PC-3 (cell line): ENCODE measurements around the gene KRTAP1-5. TPM values are rescaled to one million over a fixed set of nuclear protein-coding genes. Genes with fewer than 3 reads are reported as not detected.

ENCODE experiments used
- ATAC-seq: fragments of 200-7000 bp; cut with Tn5 transposase; 2 replicates; pipeline ENCODE4 v1.9.1; 2020; ENCODE audit warnings: mild to moderate bottlenecking, moderate library complexity
- BruUV-seq: library from RNA; stranded (reverse); fragments of 400-500 nt; replicated peaks from 2 replicates; lab custom pipeline; 2021; lab: Mats Ljungman, UMichigan
- CTCF ChIA-PET: fragments of 300-600 bp; sonication (Branson Sonifier 250); formaldehyde crosslinking; loops from one replicate; lab custom pipeline; 2022; ENCODE audit warnings: antibody characterized with exemption; lab: Charles Lee
- POLR2A ChIA-PET: fragments of 300-600 bp; sonication (Branson Sonifier 250); formaldehyde crosslinking; loops from one replicate; lab custom pipeline; 2022; ENCODE audit warnings: antibody characterized with exemption; ENCODE audit not compliant: unreplicated experiment; lab: Charles Lee
- DNase-seq: peaks from one replicate; pipeline ENCODE4 v3.0.0-alpha.2; 2015
- H2AFZ ChIP-seq: fragments of 300-600 bp; sonication (generic); 2 replicates; pipeline ENCODE4 v1.6.0; 2016; ENCODE audit warnings: antibody characterized with exemption, low read length
- H3F3A ChIP-seq: fragments of 300-600 bp; sonication (generic); one replicate; pipeline ENCODE4 v1.6.0; 2017; ENCODE audit warnings: antibody characterized with exemption, low read length, control low read depth, mild to moderate bottlenecking; ENCODE audit not compliant: unreplicated experiment
- H3K27ac ChIP-seq: fragments of 300-600 bp; sonication (generic); 2 replicates; pipeline ENCODE4 v1.5.1; 2016; ENCODE audit warnings: mild to moderate bottlenecking, low read length
- H3K27me3 ChIP-seq: fragments of 300-600 bp; sonication (generic); 2 replicates; pipeline ENCODE4 v1.6.1; 2016; ENCODE audit warnings: low read length, mixed read lengths
- H3K36me3 ChIP-seq: fragments of 300-600 bp; sonication (generic); 2 replicates; pipeline ENCODE4 v1.6.1; 2016; ENCODE audit warnings: low read depth, mixed run types, low read length, mixed read lengths
- H3K4me1 ChIP-seq: fragments of 300-600 bp; sonication (generic); 2 replicates; pipeline ENCODE4 v1.5.1; 2016; ENCODE audit warnings: low read length; ENCODE audit not compliant: insufficient read depth
- H3K4me2 ChIP-seq: fragments of 300-600 bp; sonication (generic); 2 replicates; pipeline ENCODE4 v1.6.0; 2016; ENCODE audit warnings: low read length
- H3K4me3 ChIP-seq: fragments of 300-600 bp; sonication (generic); 2 replicates; pipeline ENCODE4 v1.5.1; 2016; ENCODE audit warnings: mild to moderate bottlenecking, low read length, mixed read lengths
- H3K79me2 ChIP-seq: fragments of 300-600 bp; sonication (generic); 2 replicates; pipeline ENCODE4 v1.6.1; 2017; ENCODE audit warnings: low read length, mixed read lengths
- H3K9ac ChIP-seq: fragments of 300-600 bp; sonication (generic); 2 replicates; pipeline ENCODE4 v1.6.0; 2016; ENCODE audit warnings: mild to moderate bottlenecking, low read length
- H3K9me2 ChIP-seq: fragments of 300-600 bp; sonication (generic); replicated peaks from 2 replicates; pipeline ENCODE4 v1.6.1; 2016; ENCODE audit warnings: mixed run types, low read length, mixed read lengths
- H3K9me3 ChIP-seq: fragments of 300-600 bp; sonication (generic); 2 replicates; pipeline ENCODE4 v1.6.1; 2016; ENCODE audit warnings: low read length, mixed read lengths
- H4K20me1 ChIP-seq: fragments of 300-600 bp; sonication (generic); 2 replicates; pipeline ENCODE4 v1.6.1; 2016; ENCODE audit warnings: low read length, mixed read lengths
- EZH2 ChIP-seq: fragments of 300-600 bp; sonication (generic); IDR thresholded peaks from one replicate; pipeline ENCODE4 v1.6.1; 2017; ENCODE audit warnings: antibody characterized with exemption, mild to moderate bottlenecking, low read length; ENCODE audit not compliant: unreplicated experiment
- EZH2phosphoT487 ChIP-seq: fragments of 300-600 bp; sonication (generic); IDR thresholded peaks from 2 replicates; pipeline ENCODE4 v1.6.1; 2018; ENCODE audit warnings: mild to moderate bottlenecking, antibody characterized with exemption, low read length, borderline replicate concordance
- intact Hi-C: fragments of 100-400 bp; cut with micrococcal nuclease; formaldehyde crosslinking; loops from 2 replicates; pipeline ENCODE4 v1.9.0; 2023
- total RNA-seq: library from RNA; depleted of rRNA; stranded (reverse); fragments of >200 nt; gene quantifications from 2 replicates; pipeline ENCODE4 v1.2.3, GENCODE V29; 2014
- TF ChIP-seq, protein P1 (sequence below): fragments of 300-600 bp; sonication (generic); conservative IDR thresholded peaks from 2 replicates; pipeline ENCODE4 v1.5.1; 2017; ENCODE audit warnings: antibody characterized with exemption, low read depth, mild to moderate bottlenecking, low read length

Gene KRTAP1-5
- total RNA-seq, 1 experiment from 2014 or later = 0.51 TPM

DNA sequence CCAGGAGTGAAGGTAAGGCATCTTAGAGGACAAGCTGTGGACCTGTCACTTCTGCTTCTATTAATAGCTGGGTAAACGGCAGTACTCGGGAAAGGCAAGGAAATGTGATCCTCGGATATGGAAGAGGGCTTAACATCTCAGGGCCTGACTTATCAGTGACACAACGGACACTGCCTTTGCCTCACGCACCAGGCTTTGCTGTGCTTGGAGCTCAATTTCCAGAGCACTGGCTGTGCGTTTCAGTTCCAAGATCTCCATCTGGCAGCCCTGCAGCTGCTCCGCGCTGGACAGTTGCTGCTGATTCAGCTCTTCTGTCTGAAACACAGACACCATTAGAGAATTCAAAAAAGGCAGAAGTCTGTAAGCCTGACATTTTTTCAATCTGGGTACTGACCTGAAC, 46.4 kb downstream of the KRTAP1-5 start:
- ChIA-PET CTCF (no interaction called here), POLR2A (no interaction called here)
- no peak overlapping the region for H3K4me2 ChIP-seq
- no peak overlapping the region for H3K27ac ChIP-seq
- H3K79me2 ChIP-seq = no peaks in the 10 kb centered on the region
- no peak for DNase-seq
- intact Hi-C loops = no loop called here
- H4K20me1 ChIP-seq = no peaks in the 10 kb centered on the region
- no TSS peak for BruUV-seq
- H2AFZ ChIP-seq = no peak overlapping the region
- H3K4me3 ChIP-seq = no peak overlapping the region
- H3K9me2 ChIP-seq = no peaks in the 10 kb centered on the region
- no peaks in the 10 kb centered on the region for H3K36me3 ChIP-seq
- peaks cover 6% of the 10 kb centered on the region; the same call in 1 of the 2 replicates for H3K4me1 ChIP-seq
- ATAC-seq = no peak
- H3K9me3 ChIP-seq = no peaks in the 10 kb centered on the region
- no peak overlapping the region for H3K9ac ChIP-seq
- no peaks in the 10 kb centered on the region for H3K27me3 ChIP-seq
- TF ChIP-seq, protein P1, sequence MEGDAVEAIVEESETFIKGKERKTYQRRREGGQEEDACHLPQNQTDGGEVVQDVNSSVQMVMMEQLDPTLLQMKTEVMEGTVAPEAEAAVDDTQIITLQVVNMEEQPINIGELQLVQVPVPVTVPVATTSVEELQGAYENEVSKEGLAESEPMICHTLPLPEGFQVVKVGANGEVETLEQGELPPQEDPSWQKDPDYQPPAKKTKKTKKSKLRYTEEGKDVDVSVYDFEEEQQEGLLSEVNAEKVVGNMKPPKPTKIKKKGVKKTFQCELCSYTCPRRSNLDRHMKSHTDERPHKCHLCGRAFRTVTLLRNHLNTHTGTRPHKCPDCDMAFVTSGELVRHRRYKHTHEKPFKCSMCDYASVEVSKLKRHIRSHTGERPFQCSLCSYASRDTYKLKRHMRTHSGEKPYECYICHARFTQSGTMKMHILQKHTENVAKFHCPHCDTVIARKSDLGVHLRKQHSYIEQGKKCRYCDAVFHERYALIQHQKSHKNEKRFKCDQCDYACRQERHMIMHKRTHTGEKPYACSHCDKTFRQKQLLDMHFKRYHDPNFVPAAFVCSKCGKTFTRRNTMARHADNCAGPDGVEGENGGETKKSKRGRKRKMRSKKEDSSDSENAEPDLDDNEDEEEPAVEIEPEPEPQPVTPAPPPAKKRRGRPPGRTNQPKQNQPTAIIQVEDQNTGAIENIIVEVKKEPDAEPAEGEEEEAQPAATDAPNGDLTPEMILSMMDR = no peak
- TF ChIP-seq EZH2 (no peak), EZH2phosphoT487 (no peak)
- no peaks in the 10 kb centered on the region for H3F3A ChIP-seq

DNA sequence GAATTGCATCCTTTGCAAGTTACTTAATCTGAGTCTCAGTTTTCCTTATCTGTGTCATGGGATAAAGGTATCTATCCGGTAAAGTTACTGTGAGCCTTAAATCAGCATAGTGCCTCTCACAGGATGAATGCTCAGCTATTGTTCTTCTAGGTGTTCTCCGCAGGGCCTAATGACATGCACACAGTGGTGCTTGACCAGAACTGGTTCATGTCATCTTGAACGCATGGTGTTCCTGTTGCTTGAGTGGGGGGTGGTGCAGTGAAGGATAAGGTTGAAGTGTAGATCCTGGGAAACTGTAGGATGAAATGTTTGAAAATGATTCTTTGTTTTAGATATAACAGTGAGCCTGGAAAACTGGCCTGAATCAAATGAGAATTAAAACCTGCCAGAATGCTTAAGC, 46.9 kb downstream of the KRTAP1-5 start:
- Histone ChIP-seq H3K9me3 (no peaks in the 10 kb centered on the region), H4K20me1 (no peaks in the 10 kb centered on the region), H3K9me2 (no peaks in the 10 kb centered on the region), H3K27ac (no peak overlapping the region), H3K79me2 (no peaks in the 10 kb centered on the region), H3K4me1 (peaks cover 6% of the 10 kb centered on the region; the same call in 1 of the 2 replicates), H3F3A (no peaks in the 10 kb centered on the region), H3K4me2 (no peak overlapping the region), H2AFZ (no peak overlapping the region), H3K4me3 (no peak overlapping the region), H3K9ac (no peak overlapping the region), H3K36me3 (no peaks in the 10 kb centered on the region), H3K27me3 (no peaks in the 10 kb centered on the region)
- POLR2A ChIA-PET = no interaction called here
- intact Hi-C loops = no loop called here
- no TSS peak for BruUV-seq
- TF ChIP-seq EZH2 (no peak), EZH2phosphoT487 (no peak)
- TF ChIP-seq, protein P1 = no peak
- DNase-seq (no peak), ATAC-seq (no peak)
- CTCF ChIA-PET = no interaction called here

DNA sequence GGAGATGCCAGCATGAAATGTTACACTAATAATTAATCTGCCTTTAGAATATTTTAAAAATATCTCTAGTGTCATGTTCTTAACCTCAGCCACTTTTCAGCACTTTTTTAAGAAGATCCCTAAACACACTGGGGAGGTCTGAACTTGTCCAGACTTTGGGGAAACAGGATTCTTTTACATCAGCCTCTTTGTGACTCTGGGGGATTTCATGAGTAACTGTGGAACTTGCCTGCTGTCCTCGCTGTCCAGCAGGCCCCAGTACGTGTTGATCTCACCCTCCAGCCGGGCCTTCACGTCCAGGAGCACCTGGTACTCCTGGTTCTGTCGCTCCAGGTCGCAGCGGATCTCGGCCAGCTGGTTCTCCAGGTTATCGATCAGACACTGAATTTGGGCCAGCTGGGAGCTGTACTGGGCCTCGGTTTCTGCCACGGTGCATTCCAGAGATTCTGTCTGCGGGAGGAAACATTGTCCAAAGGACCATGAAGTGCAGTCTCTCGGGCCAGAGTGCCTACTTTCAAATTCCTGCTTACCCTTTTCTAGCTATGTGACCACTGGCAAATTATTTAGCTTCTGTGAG, 48.3 kb downstream of the KRTAP1-5 start:
- no peak overlapping the region for H2AFZ ChIP-seq
- no peaks in the 10 kb centered on the region for H3K79me2 ChIP-seq
- no peaks in the 10 kb centered on the region for H3K27me3 ChIP-seq
- CTCF ChIA-PET = no interaction called here
- H3K4me1 ChIP-seq = peaks cover 6% of the 10 kb centered on the region; the same call in 1 of the 2 replicates
- intact Hi-C loops = no loop called here
- ATAC-seq = no peak
- H3K9ac ChIP-seq = no peak overlapping the region
- H3K36me3 ChIP-seq = no peaks in the 10 kb centered on the region
- no peak for DNase-seq
- H3K4me2 ChIP-seq = no peak overlapping the region
- TF ChIP-seq EZH2 = no peak
- TF ChIP-seq, protein P1 = no peak
- TF ChIP-seq EZH2phosphoT487 = no peak
- no peak overlapping the region for H3K4me3 ChIP-seq
- POLR2A ChIA-PET = no interaction called here
- no peaks in the 10 kb centered on the region for H3K9me3 ChIP-seq
- no peak overlapping the region for H3K27ac ChIP-seq
- H3F3A ChIP-seq = no peaks in the 10 kb centered on the region
- BruUV-seq = no TSS peak
- H3K9me2 ChIP-seq = no peaks in the 10 kb centered on the region
- no peaks in the 10 kb centered on the region for H4K20me1 ChIP-seq
